Calu3 (cell line): ENCODE measurements around the gene PGLYRP1. TPM values are rescaled to one million over a fixed set of nuclear protein-coding genes. Genes with fewer than 3 reads are reported as not detected.

Experiments
- BruUV-seq: library from RNA; stranded (reverse); fragments of 400-500 nt; replicated peaks from 2 replicates; lab custom pipeline; 2021; lab: Mats Ljungman, UMichigan
- CTCF ChIA-PET: fragments of 300-600 bp; sonication (Branson Sonifier 250); formaldehyde crosslinking; loops from one replicate; lab custom pipeline; 2022; ENCODE audit warnings: antibody characterized with exemption; lab: Charles Lee
- DNase-seq: peaks from one replicate; pipeline ENCODE4 v3.0.0; 2022
- H3K27ac Mint-ChIP-seq: one replicate; pipeline ENCODE4 v1.8.0; 2022; ENCODE audit warnings: mixed read lengths; ENCODE audit not compliant: unreplicated experiment
- H3K27me3 Mint-ChIP-seq: one replicate; pipeline ENCODE4 v1.8.0; 2022; ENCODE audit warnings: mixed read lengths; ENCODE audit not compliant: unreplicated experiment
- H3K36me3 Mint-ChIP-seq: one replicate; pipeline ENCODE4 v1.8.0; 2022; ENCODE audit warnings: mild to moderate bottlenecking, moderate library complexity, mixed read lengths; ENCODE audit not compliant: insufficient read depth, unreplicated experiment
- H3K4me1 Mint-ChIP-seq: one replicate; pipeline ENCODE4 v1.8.0; 2022; ENCODE audit warnings: mild to moderate bottlenecking, low read depth, mixed read lengths; ENCODE audit not compliant: unreplicated experiment
- H3K4me3 Mint-ChIP-seq: one replicate; pipeline ENCODE4 v1.8.0; 2022; ENCODE audit warnings: mild to moderate bottlenecking, low read depth, moderate library complexity, mixed read lengths; ENCODE audit not compliant: unreplicated experiment
- H3K9me3 Mint-ChIP-seq: one replicate; pipeline ENCODE4 v1.8.0; 2022; ENCODE audit warnings: low read depth, mixed read lengths; ENCODE audit not compliant: unreplicated experiment
- intact Hi-C: fragments of 100-400 bp; cut with micrococcal nuclease; formaldehyde crosslinking; loops from one replicate; pipeline ENCODE4 v1.10.0; 2022; ENCODE audit not compliant: unreplicated experiment
- total RNA-seq: library from RNA; stranded (reverse); gene quantifications from 2 replicates; pipeline ENCODE4 v1.2.3, GENCODE V29; 2022
- TF ChIP-seq, protein P1 (sequence below): fragments of 200-600 bp; IDR thresholded peaks from one replicate; pipeline ENCODE4 v1.8.0; 2022; ENCODE audit warnings: antibody characterized with exemption; ENCODE audit not compliant: unreplicated experiment

PGLYRP1 gene
- total RNA-seq, 1 experiment from 2014 or later, result not detected

DNA sequence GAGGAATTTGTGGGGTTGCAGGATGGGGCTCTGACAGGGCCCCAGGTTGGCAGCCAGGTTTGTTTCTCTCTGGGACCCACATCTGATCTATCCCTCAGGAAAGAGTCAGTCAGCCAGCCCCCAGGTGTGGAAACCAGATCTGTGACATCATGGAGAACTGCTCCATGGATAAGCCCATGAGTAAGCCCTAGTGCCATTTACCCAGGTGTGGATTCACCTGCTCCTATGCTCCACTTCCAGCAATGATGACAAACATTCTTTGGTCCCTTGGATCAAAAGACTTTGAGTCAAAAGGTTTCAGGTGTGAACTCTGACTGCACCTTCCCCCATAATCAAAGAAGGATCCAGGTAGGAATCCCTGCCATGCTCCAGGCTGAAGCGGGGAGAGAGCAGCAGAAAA is 44.8 kb upstream of the PGLYRP1 start:
- Mint-ChIP-seq H3K4me3 (no peak overlapping the region), H3K36me3 (no peaks in the 10 kb centered on the region), H3K4me1 (peaks cover 15% of the 10 kb centered on the region), H3K27ac (no peak overlapping the region), H3K9me3 (no peaks in the 10 kb centered on the region), H3K27me3 (peaks cover 100% of the 10 kb centered on the region)
- no TSS peak for BruUV-seq
- intact Hi-C loops, result no loop called here
- TF ChIP-seq, protein P1, sequence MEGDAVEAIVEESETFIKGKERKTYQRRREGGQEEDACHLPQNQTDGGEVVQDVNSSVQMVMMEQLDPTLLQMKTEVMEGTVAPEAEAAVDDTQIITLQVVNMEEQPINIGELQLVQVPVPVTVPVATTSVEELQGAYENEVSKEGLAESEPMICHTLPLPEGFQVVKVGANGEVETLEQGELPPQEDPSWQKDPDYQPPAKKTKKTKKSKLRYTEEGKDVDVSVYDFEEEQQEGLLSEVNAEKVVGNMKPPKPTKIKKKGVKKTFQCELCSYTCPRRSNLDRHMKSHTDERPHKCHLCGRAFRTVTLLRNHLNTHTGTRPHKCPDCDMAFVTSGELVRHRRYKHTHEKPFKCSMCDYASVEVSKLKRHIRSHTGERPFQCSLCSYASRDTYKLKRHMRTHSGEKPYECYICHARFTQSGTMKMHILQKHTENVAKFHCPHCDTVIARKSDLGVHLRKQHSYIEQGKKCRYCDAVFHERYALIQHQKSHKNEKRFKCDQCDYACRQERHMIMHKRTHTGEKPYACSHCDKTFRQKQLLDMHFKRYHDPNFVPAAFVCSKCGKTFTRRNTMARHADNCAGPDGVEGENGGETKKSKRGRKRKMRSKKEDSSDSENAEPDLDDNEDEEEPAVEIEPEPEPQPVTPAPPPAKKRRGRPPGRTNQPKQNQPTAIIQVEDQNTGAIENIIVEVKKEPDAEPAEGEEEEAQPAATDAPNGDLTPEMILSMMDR, result no peak
- no peak for DNase-seq
- CTCF ChIA-PET, result interaction anchor here (1.7 kb wide), 1 partner anchor 39 kb away, joined by 4 read pairs; no protein-coding TSS in a partner anchor

DNA sequence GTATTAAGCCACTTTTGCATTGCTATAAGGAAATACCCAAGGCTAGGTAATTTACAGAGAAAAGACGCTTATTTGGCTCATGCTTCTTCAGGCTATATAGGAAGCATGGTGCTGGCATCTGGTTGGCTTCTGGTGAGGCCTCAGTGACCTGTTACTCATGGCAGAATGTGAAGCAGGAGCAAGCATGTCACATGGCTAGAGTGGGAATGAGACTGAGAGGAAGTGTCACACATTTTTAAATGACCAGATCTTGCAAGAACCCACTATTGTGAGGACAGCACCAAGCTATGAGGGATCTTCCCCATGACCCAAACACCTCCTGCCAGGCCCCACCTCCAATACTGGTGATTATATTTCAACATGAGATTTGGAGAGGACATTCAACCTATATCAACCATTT is 43.6 kb upstream of the PGLYRP1 start:
- no peaks in the 10 kb centered on the region for H3K9me3 Mint-ChIP-seq
- peaks cover 15% of the 10 kb centered on the region for H3K4me1 Mint-ChIP-seq
- CTCF ChIA-PET, result interaction anchor here (0.6 to 1.7 kb wide), 2 partner anchors 14 to 38 kb away, joined by 3 to 4 read pairs; no protein-coding TSS in a partner anchor
- no TSS peak for BruUV-seq
- H3K27ac Mint-ChIP-seq, result no peak overlapping the region
- H3K36me3 Mint-ChIP-seq, result no peaks in the 10 kb centered on the region
- intact Hi-C loops, result no loop called here
- peaks cover 100% of the 10 kb centered on the region for H3K27me3 Mint-ChIP-seq
- TF ChIP-seq, protein P1, result no peak
- no peak for DNase-seq
- H3K4me3 Mint-ChIP-seq, result no peak overlapping the region

DNA sequence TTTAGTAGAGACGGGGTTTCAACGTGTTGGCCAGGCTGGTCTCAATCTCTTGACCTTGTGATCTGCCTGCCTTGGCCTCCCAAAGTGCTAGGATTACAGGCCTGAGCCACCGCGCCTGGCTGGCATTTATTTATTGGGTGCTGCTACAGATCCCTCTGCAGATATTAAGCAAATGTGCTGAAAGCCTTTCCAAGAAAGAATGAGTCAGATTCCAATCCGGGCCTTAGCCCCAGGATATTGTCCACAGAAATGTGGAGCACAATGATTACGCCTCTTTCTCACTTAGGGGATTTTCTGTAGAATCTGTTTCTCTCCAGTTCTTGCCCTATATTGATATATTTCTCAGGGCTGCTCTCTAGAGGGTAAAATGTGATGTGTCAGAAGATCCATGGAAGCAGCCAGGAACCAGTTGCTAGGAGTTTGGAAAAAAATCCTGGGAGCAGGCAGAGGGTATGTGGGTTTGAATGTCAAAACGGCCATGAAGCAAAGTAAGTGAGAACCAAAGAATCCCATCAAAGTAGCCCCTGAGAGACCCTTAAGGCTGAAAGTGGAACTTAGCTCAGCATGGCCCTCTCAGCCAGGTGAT is 42.7 kb upstream of the PGLYRP1 start:
- H3K27ac Mint-ChIP-seq, result no peak overlapping the region
- H3K36me3 Mint-ChIP-seq, result no peaks in the 10 kb centered on the region
- no peaks in the 10 kb centered on the region for H3K9me3 Mint-ChIP-seq
- TF ChIP-seq, protein P1, result no peak
- H3K4me3 Mint-ChIP-seq, result no peak overlapping the region
- DNase-seq, result no peak
- CTCF ChIA-PET, result interaction anchor here (1.7 kb wide), 1 partner anchor 37 kb away, joined by 4 read pairs; no protein-coding TSS in a partner anchor
- intact Hi-C loops, result no loop called here
- H3K4me1 Mint-ChIP-seq, result peaks cover 15% of the 10 kb centered on the region
- no TSS peak for BruUV-seq
- H3K27me3 Mint-ChIP-seq, result peaks cover 100% of the 10 kb centered on the region

DNA sequence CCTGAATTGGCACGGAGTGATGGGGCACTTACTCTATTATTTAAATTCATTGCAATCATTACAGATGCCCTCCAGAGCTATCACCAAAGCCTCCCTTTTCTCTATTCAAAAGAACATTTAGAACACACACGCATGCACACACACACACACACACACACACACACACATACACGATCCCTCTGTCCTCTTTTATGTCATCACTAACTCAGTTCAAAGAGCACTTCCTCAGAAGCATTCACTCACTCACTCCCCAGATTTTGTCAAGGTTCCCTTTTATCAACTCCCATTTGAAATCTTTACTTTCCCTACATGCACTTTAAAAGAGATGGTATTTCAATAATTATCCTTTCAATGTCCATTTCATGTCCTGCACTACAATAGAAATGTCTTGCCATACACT is 40.3 kb upstream of the PGLYRP1 start:
- peaks cover 98% of the 10 kb centered on the region for H3K27me3 Mint-ChIP-seq

More for the DNA sequence above, 40.3 kb upstream of the PGLYRP1 start:
- Mint-ChIP-seq H3K9me3 (no peaks in the 10 kb centered on the region), H3K4me1 (peaks cover 5% of the 10 kb centered on the region), H3K27ac (no peak overlapping the region), H3K36me3 (no peaks in the 10 kb centered on the region), H3K4me3 (no peak overlapping the region)
- TF ChIP-seq, protein P1, result no peak
- DNase-seq, result no peak
- CTCF ChIA-PET, result no interaction called here
- intact Hi-C loops, result no loop called here
- no TSS peak for BruUV-seq
